B cell (primary cell): Measurements from ENCODE around the gene SLC35E3. TPM values are rescaled to one million over a fixed set of nuclear protein-coding genes. Genes with fewer than 3 reads are reported as not detected.

Experiments
- ATAC-seq: fragments of 200-7000 bp; cut with Tn5 transposase; one replicate; pipeline ENCODE4 v1.10.0; 2021; ENCODE audit warnings: low read depth, mild to moderate bottlenecking, moderate number of reproducible peaks, moderate library complexity
- CTCF ChIA-PET: fragments of 350-600 bp; sonication (Branson Sonifier 250); formaldehyde crosslinking; loops from one replicate; lab custom pipeline; 2021; ENCODE audit warnings: antibody characterized with exemption, inconsistent platforms; lab: Charles Lee
- POLR2A ChIA-PET: fragments of 350-600 bp; sonication (Branson Sonifier 250); formaldehyde crosslinking; loops from one replicate; lab custom pipeline; 2021; ENCODE audit warnings: antibody characterized with exemption; lab: Charles Lee
- DNase-seq: peaks from one replicate; pipeline ENCODE4 v3.0.0; 2013
- H2AFZ ChIP-seq: 2 replicates; pipeline ENCODE4 v1.6.1; 2012; ENCODE audit warnings: mild to moderate bottlenecking, low read depth, low read length; ENCODE audit not compliant: insufficient read depth, poor library complexity, severe bottlenecking
- H3K27ac ChIP-seq, 2 donors: 1 replicate in 1 of 2; 2 replicates in 1 of 2; pipeline ENCODE4 v1.5.1; 2012 to 2013; ENCODE audit warnings: low read length in 2 of 2, mild to moderate bottlenecking in 2 of 2, moderate library complexity in 1 of 2
- H3K27me3 ChIP-seq, 4 experiments: fragments of 200-600 bp in 1 of 4; sonication (generic) in 1 of 4; replicated peaks in 1 of 4; 1 replicate in 2 of 4; 2 replicates in 2 of 4; pipeline versions ENCODE4 v1.6.1 to v1.7.0; 2013 to 2016; ENCODE audit warnings: low read length in 3 of 4, mild to moderate bottlenecking in 2 of 4, mixed read lengths in 1 of 4, moderate library complexity in 1 of 4; ENCODE audit not compliant: insufficient read depth in 4 of 4, control insufficient read depth in 3 of 4; ENCODE audit errors: control extremely low read depth in 1 of 4
- H3K36me3 ChIP-seq, 2 experiments: replicated peaks in 1 of 2; 1 replicate in 1 of 2; 2 replicates in 1 of 2; pipeline versions ENCODE4 v1.6.1 to v1.7.1; 2013; ENCODE audit warnings: low read length in 1 of 2; ENCODE audit not compliant: insufficient read depth in 2 of 2, control insufficient read depth in 1 of 2; ENCODE audit errors: control extremely low read depth in 1 of 2, extremely low read depth in 1 of 2
- H3K4me1 ChIP-seq, 2 donors: fragments of 200-600 bp in 1 of 2; sonication (generic) in 1 of 2; 1 replicate in 1 of 2; 2 replicates in 1 of 2; pipeline versions ENCODE4 v1.5.1 to v1.6.1; 2013 to 2017; ENCODE audit warnings: low read length in 2 of 2; ENCODE audit not compliant: control insufficient read depth in 2 of 2, insufficient read depth in 2 of 2
- H3K4me2 ChIP-seq: replicated peaks from 2 replicates; pipeline ENCODE3; 2012; ENCODE audit warnings: mild to moderate bottlenecking, low read depth, low read length; ENCODE audit not compliant: poor library complexity, severe bottlenecking
- H3K4me3 ChIP-seq, 5 experiments: fragments of 200-600 bp in 1 of 5; sonication (generic) in 1 of 5; 1 replicate in 3 of 5; 2 replicates in 2 of 5; pipeline versions ENCODE4 v1.5.1 to v1.7.0; 2011 to 2016; ENCODE audit warnings: low read length in 4 of 5, mild to moderate bottlenecking in 4 of 5, low read depth in 2 of 5, control low read depth in 1 of 5, moderate library complexity in 1 of 5; ENCODE audit not compliant: insufficient read depth in 1 of 5; ENCODE audit errors: control extremely low read depth in 1 of 5, extremely low read depth in 1 of 5
- H3K79me2 ChIP-seq: fragments of 200-600 bp; sonication (generic); one replicate; pipeline ENCODE4 v1.6.0; 2016; ENCODE audit warnings: low read length; ENCODE audit not compliant: control insufficient read depth, insufficient read depth
- H3K9ac ChIP-seq: fragments of 200-600 bp; sonication (generic); 2 replicates; pipeline ENCODE4 v1.6.1; 2017; ENCODE audit warnings: mild to moderate bottlenecking, low read length, moderate library complexity
- H3K9me3 ChIP-seq, 3 donors: one replicate each; pipeline versions ENCODE4 v1.6.1 to v1.7.1; 2013; ENCODE audit warnings: low read length in 2 of 3; ENCODE audit not compliant: control insufficient read depth in 2 of 3, insufficient read depth in 1 of 3; ENCODE audit errors: control extremely low read depth in 1 of 3
- H4K20me1 ChIP-seq: 2 replicates; pipeline ENCODE4 v1.6.0; 2012; ENCODE audit warnings: mild to moderate bottlenecking, low read length; ENCODE audit not compliant: insufficient read depth, control insufficient read depth, poor library complexity, severe bottlenecking
- H3K27ac Mint-ChIP-seq: one replicate; pipeline ENCODE4 v1.8.0; 2021; ENCODE audit warnings: mixed read lengths
- H3K27me3 Mint-ChIP-seq: one replicate; pipeline ENCODE4 v1.8.0; 2021; ENCODE audit warnings: mixed read lengths
- H3K4me1 Mint-ChIP-seq: one replicate; pipeline ENCODE4 v1.8.0; 2021; ENCODE audit warnings: mixed read lengths
- H3K4me3 Mint-ChIP-seq: one replicate; pipeline ENCODE4 v1.8.0; 2021; ENCODE audit warnings: mixed read lengths
- H3K9me3 Mint-ChIP-seq: one replicate; pipeline ENCODE4 v1.8.0; 2022; ENCODE audit warnings: mixed read lengths; ENCODE audit not compliant: insufficient read depth
- EZH2 ChIP-seq: IDR thresholded peaks from 2 replicates; pipeline ENCODE4 v1.6.1; 2012; ENCODE audit warnings: borderline replicate concordance, low read depth, mild to moderate bottlenecking, moderate library complexity, low read length; ENCODE audit not compliant: insufficient read depth, poor library complexity, severe bottlenecking
- WGBS: methylation state at CpG from one replicate; pipeline ENCODE4 v1.1.5; 2013; ENCODE audit warnings: missing lambda C conversion rate; ENCODE audit not compliant: insufficient coverage; 5-methylcytosine and 5-hydroxymethylcytosine counted together
- intact Hi-C: fragments of 100-400 bp; cut with micrococcal nuclease; formaldehyde crosslinking; loops from one replicate; pipeline ENCODE4 v1.10.0; 2022
- polyA plus RNA-seq: library from polyadenylated mRNA; depleted of rRNA; stranded (reverse); fragments of >200 nt; gene quantifications from 2 replicates; pipeline ENCODE4 v1.2.3, GENCODE V29; 2012
- total RNA-seq, 2 donors: library from RNA; stranded (reverse); fragments of 120-200 nt in 1 of 2; gene quantifications; 1 replicate in 1 of 2; 2 replicates in 1 of 2; pipeline versions ENCODE4 v1.2.3 to v1.2.4, GENCODE V29; 2013 to 2022
- TF ChIP-seq, protein P1 (sequence below): fragments of 200-600 bp; IDR thresholded peaks from one replicate; pipeline ENCODE4 v1.8.0; 2022; ENCODE audit warnings: antibody characterized with exemption, mild to moderate bottlenecking

Gene SLC35E3
- total and polyA plus RNA-seq, 2 donors (not counting 1 experiment from before 2014, with no cell fraction given) = 7.0 to 15.1 TPM

DNA sequence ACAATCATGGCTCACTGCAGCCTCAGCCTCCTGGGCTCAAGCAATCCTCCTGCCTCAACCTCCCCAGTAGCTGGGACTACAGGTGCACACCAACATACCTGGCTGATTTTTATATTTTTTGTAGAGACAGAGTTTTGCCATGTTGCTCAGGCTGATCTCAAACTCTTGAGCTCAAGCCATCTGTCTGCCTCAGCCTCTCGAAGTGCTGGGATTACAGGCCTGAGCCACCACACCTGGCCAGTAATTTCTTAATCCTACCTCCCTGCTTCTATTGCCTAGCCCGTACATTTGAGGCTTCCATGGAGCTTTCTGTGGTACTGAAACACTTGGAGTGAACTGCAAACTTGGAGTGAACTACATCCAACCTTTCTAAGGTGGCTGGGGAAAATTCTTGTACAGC, 20.7 kb downstream of the SLC35E3 start:
- TF ChIP-seq EZH2 = no peak
- TF ChIP-seq, protein P1, sequence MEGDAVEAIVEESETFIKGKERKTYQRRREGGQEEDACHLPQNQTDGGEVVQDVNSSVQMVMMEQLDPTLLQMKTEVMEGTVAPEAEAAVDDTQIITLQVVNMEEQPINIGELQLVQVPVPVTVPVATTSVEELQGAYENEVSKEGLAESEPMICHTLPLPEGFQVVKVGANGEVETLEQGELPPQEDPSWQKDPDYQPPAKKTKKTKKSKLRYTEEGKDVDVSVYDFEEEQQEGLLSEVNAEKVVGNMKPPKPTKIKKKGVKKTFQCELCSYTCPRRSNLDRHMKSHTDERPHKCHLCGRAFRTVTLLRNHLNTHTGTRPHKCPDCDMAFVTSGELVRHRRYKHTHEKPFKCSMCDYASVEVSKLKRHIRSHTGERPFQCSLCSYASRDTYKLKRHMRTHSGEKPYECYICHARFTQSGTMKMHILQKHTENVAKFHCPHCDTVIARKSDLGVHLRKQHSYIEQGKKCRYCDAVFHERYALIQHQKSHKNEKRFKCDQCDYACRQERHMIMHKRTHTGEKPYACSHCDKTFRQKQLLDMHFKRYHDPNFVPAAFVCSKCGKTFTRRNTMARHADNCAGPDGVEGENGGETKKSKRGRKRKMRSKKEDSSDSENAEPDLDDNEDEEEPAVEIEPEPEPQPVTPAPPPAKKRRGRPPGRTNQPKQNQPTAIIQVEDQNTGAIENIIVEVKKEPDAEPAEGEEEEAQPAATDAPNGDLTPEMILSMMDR = no peak
- Histone ChIP-seq H4K20me1 (no peaks in the 10 kb centered on the region), H3K4me3 (no peak overlapping the region), H3K4me2 (no peak overlapping the region), H3K9me3 (no peaks in the 10 kb centered on the region), H3K27ac (no peak overlapping the region), H3K9ac (no peak overlapping the region), H3K4me1 (no peaks in the 10 kb centered on the region), H3K27me3 (no peaks in the 10 kb centered on the region), H2AFZ (no peak overlapping the region), H3K79me2 (no peaks in the 10 kb centered on the region), H3K36me3 (peaks cover 0 to 24% of the 10 kb centered on the region in 2 experiments)
- ChIA-PET POLR2A (no interaction called here), CTCF (no interaction called here)
- ATAC-seq (no peak), DNase-seq (no peak)
- intact Hi-C loops = no loop called here
- Mint-ChIP-seq H3K4me3 (no peak overlapping the region), H3K9me3 (no peaks in the 10 kb centered on the region), H3K4me1 (peaks cover 3% of the 10 kb centered on the region), H3K27me3 (no peaks in the 10 kb centered on the region), H3K27ac (no peak overlapping the region)
- 100% methylated on average over 1 of the region's 2 CpGs for WGBS

DNA sequence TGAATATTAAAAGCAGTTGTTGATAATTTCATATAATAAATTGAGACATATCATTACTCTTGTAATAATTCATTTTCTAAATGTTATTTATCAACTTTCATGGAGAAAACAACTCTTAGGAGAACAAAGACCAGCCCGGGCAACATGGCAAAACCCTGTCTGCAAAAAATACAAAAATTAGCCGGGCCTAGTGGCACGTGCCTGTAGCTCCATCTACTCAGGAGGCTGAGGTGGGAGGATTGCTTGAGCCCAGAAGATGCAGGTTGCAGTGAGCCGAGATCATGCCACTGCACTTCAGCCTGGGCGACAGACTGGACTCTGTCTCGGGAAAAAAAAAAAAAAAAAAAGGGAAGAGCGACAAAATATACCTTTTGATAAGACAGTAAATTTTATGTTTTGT, 21.2 kb downstream of the SLC35E3 start:
- H3K36me3 ChIP-seq = peaks cover 0 to 19% of the 10 kb centered on the region in 2 experiments
- ChIA-PET CTCF (no interaction called here), POLR2A (no interaction called here)
- H3K4me1 ChIP-seq = peaks cover 0 to 3% of the 10 kb centered on the region in 2 donors
- Mint-ChIP-seq H3K4me3 (no peak overlapping the region), H3K27ac (no peak overlapping the region), H3K4me1 (peaks cover 3% of the 10 kb centered on the region), H3K9me3 (no peaks in the 10 kb centered on the region), H3K27me3 (no peaks in the 10 kb centered on the region)
- no peak for ATAC-seq
- no peak for DNase-seq
- no peak overlapping the region for H3K4me2 ChIP-seq
- TF ChIP-seq EZH2 = no peak
- TF ChIP-seq, protein P1 = no peak
- H3K27me3 ChIP-seq = no peaks in the 10 kb centered on the region
- WGBS = 100% methylated on average over 2 of the region's 7 CpGs
- H3K79me2 ChIP-seq = no peaks in the 10 kb centered on the region
- H3K9me3 ChIP-seq = no peaks in the 10 kb centered on the region
- no peaks in the 10 kb centered on the region for H4K20me1 ChIP-seq
- no peak overlapping the region for H3K27ac ChIP-seq
- no peak overlapping the region for H3K4me3 ChIP-seq
- no peak overlapping the region for H3K9ac ChIP-seq
- intact Hi-C loops = no loop called here
- H2AFZ ChIP-seq = no peak overlapping the region
